ENCODE data around the gene KNTC1.

The KNTC1 gene

GRCh38 chr12:122519418-122519817, 7.6 kb upstream of the KNTC1 start:
- no peak overlapping the region for H3K27ac ChIP-seq
- H3K27me3 ChIP-seq (ENCODE audit: insufficient read depth, low read depth) = no peaks in the 10 kb centered on the region
- no peak overlapping the region for H3K4me3 ChIP-seq (IDR thresholded peaks at IDR 0.05; ENCODE audit: insufficient read depth, low read depth, low read length)
- H3K4me1 ChIP-seq (ENCODE audit: low read depth, poor library complexity, severe bottlenecking) = peaks cover 27% of the 10 kb centered on the region
- peaks cover 38% of the 10 kb centered on the region; the same call in 1 of the 2 replicates for H3K36me3 ChIP-seq (ENCODE audit: insufficient read depth)
- H2AFZ ChIP-seq (ENCODE audit: low read depth) = no peak overlapping the region
- peaks cover 71% of the 10 kb centered on the region for H3K79me2 ChIP-seq (ENCODE audit: insufficient read depth, low read depth)
- no peak overlapping the region for H3K4me2 ChIP-seq
- 0 out of 2 replicates have a peak, but pooled peaks cover 8% of the 10 kb centered on the region for H4K20me1 ChIP-seq (ENCODE audit: insufficient read depth)
- no peak for TF ChIP-seq CTCF (conservative IDR thresholded peaks at IDR 0.05; ENCODE audit: low read depth, low read length)
- no peak overlapping the region for H3K9ac ChIP-seq

DNA sequence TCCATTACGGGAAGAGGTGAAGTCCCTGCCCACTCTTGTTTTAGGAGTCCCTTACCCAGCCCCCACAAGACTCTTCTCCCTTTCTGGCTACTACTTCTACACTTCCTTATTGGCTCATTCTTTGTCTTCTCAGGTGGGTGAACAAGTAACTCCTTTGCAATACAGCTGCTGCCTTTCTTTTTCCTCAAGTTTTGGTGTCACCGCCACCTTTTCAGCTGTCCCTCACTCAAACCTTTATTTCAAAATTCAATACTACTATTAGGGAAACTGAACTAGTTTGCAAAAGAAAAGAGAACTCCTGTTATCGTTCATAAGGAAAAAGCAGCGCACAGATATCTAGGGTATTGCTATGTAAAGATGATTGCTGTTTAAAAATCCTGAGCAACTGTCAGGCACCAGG, 6.4 kb upstream of the KNTC1 start:
- Histone ChIP-seq H3K4me3 (IDR thresholded peaks at IDR 0.05; ENCODE audit: insufficient read depth, low read depth, low read length) (no peak overlapping the region), H2AFZ (ENCODE audit: low read depth) (no peak overlapping the region), H3K4me2 (no peak overlapping the region), H4K20me1 (ENCODE audit: insufficient read depth) (0 out of 2 replicates have a peak, but pooled peaks cover 8% of the 10 kb centered on the region), H3K27ac (no peak overlapping the region), H3K4me1 (ENCODE audit: low read depth, poor library complexity, severe bottlenecking) (peaks cover 32% of the 10 kb centered on the region), H3K9ac (no peak overlapping the region), H3K79me2 (ENCODE audit: insufficient read depth, low read depth) (peaks cover 72% of the 10 kb centered on the region), H3K27me3 (ENCODE audit: insufficient read depth, low read depth) (no peaks in the 10 kb centered on the region), H3K36me3 (ENCODE audit: insufficient read depth) (peaks cover 38% of the 10 kb centered on the region; the same call in 1 of the 2 replicates)
- TF ChIP-seq CTCF (conservative IDR thresholded peaks at IDR 0.05; ENCODE audit: low read depth, low read length) = no peak

DNA sequence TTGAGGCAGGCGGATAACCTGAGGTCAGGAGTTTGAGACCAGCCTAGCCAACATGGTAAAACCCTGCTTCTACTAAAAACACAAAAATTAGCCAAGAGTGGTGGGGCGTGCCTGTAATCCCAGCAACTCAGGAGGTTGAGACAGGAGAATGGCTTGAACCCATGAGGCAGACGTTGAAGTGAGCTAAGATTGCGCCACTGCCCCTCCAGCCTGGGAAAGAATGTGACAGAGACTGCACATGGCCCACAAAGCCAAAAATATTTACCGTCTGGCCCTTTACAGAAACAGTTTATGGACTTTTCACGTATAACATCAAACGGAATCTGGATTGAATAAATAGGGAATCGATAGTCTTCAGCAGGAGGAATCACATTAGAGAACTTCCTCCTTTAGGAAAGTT, 3.8 kb upstream of the KNTC1 start:
- 0 out of 2 replicates have a peak, but pooled peaks cover 8% of the 10 kb centered on the region for H4K20me1 ChIP-seq (ENCODE audit: insufficient read depth)
- no peak overlapping the region for H3K27ac ChIP-seq
- H3K9ac ChIP-seq = no peak overlapping the region

DNA sequence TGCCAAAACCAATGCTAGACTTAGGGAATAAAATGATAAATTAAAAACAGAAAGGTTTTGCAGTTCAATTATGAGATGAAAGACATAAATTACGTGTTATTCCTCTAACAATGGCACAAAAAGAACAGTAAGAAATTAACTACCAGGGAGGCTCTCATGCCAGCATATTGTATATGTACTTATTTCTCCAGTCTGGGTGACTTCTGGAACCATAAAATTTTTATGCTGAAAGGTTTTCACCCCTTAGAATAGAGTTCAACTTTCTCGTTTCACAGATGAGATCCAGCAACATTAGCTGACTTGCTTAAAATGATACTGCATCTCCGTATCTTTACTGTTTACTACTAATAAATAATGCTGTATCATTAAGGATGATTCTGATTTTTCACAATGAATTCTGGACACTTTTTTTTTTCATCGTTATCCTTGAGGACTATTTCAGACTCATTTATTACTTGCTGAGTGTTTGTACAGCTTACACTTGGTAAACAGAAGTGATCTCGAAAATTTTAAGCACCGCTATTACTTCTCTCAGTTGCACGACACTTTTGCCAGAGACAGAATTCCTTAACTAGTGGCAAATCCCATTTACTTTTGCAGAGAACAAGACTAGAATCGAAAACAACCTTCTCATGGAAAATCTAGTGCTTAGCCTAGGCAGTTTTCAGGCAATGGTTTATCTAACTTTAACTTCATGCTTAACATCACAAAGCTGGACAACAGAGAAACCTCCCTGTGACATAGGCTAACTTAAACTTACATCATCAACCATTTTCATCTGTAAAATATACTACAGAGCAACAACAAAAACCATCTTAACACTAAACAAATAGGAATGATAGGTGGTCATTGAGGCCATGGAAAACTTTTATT, 3.0 kb upstream of the KNTC1 start:
- H3K9ac ChIP-seq = no peak overlapping the region
- no peak overlapping the region for H3K4me3 ChIP-seq (IDR thresholded peaks at IDR 0.05; ENCODE audit: insufficient read depth, low read depth, low read length)
- H3K27me3 ChIP-seq (ENCODE audit: insufficient read depth, low read depth) = no peaks in the 10 kb centered on the region
- peaks cover 41% of the 10 kb centered on the region for H3K4me1 ChIP-seq (ENCODE audit: low read depth, poor library complexity, severe bottlenecking)
- H2AFZ ChIP-seq (ENCODE audit: low read depth) = no peak overlapping the region
- no peak for TF ChIP-seq CTCF (conservative IDR thresholded peaks at IDR 0.05; ENCODE audit: low read depth, low read length)
- 0 out of 2 replicates have a peak, but pooled peaks cover 8% of the 10 kb centered on the region for H4K20me1 ChIP-seq (ENCODE audit: insufficient read depth)
- H3K36me3 ChIP-seq (ENCODE audit: insufficient read depth) = peaks cover 20% of the 10 kb centered on the region; the same call in 1 of the 2 replicates
- peak overlapping the region; percentile 67; the same call in 1 of the 2 replicates for H3K4me2 ChIP-seq
- H3K27ac ChIP-seq = peak overlapping the region; percentile 15; the same call in 1 of the 2 replicates
- H3K79me2 ChIP-seq (ENCODE audit: insufficient read depth, low read depth) = peaks cover 87% of the 10 kb centered on the region

More for the DNA sequence above, 3.8 kb upstream of the KNTC1 start:
- no peak for TF ChIP-seq CTCF (conservative IDR thresholded peaks at IDR 0.05; ENCODE audit: low read depth, low read length)
- Histone ChIP-seq H2AFZ (ENCODE audit: low read depth) (no peak overlapping the region), H3K36me3 (ENCODE audit: insufficient read depth) (peaks cover 27% of the 10 kb centered on the region; the same call in 1 of the 2 replicates), H3K27me3 (ENCODE audit: insufficient read depth, low read depth) (no peaks in the 10 kb centered on the region), H3K79me2 (ENCODE audit: insufficient read depth, low read depth) (peaks cover 85% of the 10 kb centered on the region), H3K4me3 (IDR thresholded peaks at IDR 0.05; ENCODE audit: insufficient read depth, low read depth, low read length) (no peak overlapping the region), H3K4me2 (0 out of 2 replicates have a peak overlapping the region, but pooled peaks have one; percentile 10), H3K4me1 (ENCODE audit: low read depth, poor library complexity, severe bottlenecking) (peaks cover 37% of the 10 kb centered on the region)

All from KMS-11 (cell line).